Stimulated activated CD4-positive, alpha-beta T cell treated with anti-CD3 and anti-CD28 coated beads, Interleukin-1b, Interleukin-23, amount 100 ng/mL, for 48 hours (primary cell): ENCODE measurements around the gene EOGT.

Experiments used
- DNase-seq: peaks from one replicate; pipeline ENCODE4 v3.0.0-alpha.2; 2020

Gene EOGT

DNA sequence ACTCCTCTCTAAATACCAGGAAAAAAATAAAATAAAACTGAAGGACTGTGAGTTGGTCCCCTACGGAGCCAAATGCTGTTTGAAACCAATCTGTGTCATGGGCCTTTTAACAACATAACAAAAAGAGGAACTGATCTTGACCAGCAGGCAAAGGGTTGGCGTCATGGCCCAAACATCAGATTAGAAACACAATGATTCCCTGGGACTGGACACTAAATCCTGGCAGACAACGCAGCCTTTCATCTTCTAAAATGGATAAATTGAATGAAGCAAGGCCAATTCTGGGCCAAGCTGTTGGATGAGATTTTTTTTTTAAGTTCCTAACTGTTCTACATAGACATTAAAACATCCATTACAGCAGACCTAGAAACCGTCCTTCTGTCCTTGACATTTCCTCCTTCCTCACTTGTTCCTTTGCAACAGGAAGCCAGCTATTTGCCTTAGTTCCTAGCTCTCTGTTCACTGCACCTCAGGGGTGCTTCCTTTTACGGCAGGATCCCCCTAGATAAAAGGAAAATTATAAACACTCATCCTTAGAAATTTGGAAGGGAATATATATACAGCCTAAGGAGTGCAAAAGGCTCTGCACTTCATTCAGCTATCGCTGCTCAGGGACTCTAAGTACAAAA, 59.6 kb downstream of the EOGT start:
- no peak for DNase-seq

DNA sequence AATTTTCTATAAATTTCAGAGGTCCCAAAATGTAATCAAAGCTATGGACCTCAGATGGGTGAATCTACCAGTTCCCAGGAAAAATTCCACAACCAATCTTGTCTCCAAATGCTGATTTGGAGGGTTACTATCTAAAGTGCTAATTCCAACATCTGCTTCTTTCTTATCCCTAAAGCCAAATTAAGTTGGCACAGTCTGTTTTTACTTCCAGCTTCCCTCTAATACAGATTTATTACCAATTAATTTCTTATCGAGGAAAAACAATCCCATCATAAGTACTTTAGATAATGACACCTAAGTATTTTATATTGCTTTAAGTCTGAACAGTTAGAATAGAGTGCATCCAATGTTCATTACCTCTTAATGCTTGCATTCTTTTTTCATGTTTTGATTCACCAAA, 68.3 kb downstream of the EOGT start:
- no peak for DNase-seq

DNA sequence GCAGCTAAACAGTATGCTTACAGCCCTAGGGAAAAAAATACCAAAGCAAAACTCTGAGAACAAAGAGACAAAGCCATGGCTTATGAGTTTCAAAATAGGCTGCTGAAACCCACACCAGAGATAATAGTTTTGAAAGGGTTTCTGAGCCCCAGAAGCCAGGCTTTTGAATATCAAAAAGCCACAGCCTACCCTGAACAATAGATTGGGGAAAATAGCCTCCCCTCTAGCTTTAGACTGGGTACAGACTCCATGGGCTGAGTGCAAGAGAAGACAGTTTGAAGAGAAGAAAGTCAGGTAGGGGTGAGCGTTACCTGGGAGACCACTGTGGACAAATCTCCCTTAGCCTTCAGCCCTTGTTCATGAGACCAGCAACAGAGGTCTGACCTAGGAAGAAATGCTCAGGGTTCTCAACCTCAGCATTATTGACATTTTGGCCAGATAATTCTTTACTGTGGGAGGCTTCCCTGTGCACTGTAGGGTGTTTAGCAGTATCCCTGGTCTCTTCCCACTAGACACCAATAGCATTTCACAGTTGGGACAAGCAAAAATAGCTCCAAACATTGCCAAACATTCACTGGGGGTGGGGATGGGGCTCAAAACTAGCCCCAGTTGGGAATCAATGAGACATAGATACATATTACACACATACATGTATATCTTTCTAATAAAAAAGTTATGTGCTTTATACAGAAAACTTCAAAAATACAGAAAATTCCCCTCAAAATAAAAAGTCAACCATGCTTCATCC, 69.6 kb downstream of the EOGT start:
- DNase-seq, result no peak

DNA sequence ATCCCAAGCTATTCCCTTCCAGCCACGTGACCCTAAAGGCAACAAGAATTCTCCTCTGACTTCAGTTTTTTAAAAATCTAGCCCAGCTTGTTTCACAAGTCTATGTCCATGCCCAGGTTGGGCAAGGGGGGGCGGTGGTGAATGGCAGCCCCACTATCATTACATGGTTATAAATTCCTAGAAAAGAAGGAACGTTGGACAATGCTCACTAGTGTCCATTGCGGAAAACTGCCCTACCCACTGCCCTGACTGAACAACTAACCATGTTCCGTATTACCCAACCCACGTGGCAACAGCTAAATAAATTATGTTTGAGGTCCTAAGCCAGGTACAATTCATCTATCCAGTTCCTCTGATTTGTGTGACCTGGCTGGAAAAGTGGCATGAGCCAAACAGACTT, 72.4 kb downstream of the EOGT start:
- no peak for DNase-seq

DNA sequence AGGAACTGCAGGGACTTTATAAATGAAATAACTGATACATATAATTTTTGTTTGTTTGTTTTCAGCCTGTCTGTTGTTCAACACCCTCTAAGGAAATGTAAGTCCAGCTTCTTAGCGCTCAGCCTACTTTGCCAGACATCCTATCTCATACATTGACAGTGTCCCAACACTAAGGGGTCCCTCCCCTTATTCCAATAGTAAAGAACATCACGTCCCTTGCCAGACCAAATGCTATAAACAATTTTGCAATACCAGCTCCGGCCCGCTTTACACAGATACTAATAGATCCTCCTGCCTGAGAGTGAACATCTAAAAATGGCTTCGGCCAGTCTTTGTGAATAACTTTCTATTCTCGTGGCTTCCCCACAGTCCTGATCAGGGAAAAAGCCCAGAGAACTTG, 76.6 kb downstream of the EOGT start:
- DNase-seq, result no peak

DNA sequence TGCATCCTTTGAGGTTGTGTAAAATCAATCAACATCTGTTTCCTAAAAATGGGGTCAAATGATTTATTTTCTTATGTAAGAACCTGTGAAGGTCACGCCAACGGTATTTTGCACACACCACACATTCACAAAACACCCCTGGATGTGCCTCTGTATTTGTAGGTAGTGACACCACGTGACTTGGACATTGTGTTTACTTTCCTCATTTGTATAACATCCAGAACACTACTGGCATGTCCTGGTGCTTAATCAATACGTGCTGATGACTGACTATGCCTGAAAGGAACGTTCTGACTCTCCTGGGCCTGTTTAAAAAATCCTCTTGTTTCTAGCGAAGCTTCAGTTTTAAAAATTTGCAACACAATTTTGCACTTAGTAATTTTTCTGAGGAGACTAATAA, 77.7 kb downstream of the EOGT start:
- no peak for DNase-seq

DNA sequence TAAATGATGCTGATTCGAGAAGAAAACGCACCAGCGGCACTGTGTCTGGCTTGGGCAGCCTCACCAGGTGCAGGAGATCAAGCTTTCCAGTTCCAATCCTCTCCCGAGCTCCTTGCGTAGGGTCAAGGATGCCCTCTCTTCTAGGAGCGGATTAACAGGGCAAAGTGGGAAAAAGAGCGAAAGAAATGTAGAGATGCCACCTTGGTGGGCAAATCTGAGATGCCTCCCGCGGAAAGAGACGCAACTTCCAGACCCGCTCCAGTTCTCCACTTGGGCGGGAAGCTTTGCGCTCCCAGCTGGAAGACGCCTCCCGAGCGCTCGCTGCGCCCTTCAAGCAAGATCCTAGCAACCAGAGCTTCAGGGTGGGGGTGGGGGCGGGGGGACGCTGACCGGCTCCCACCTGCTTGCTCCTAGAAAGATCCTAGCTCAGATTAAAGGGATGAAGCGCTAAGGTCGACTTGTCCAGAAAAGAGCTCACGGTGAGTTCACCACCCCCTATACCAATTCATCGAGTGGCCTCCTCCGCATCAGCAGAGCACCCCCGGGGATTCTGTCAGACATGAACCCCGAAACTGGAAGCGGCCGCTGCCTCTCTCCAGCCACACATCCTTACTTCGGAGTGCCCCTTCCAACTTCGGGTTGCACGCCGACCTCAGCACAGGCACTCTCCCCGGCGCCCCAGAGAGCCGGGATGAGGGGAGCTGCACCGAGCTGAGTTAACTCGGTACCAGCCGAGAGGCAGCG, 81.9 kb downstream of the EOGT start:
- DNase-seq, result no peak
